ENCODE results near the gene CYBC1. TPM values are rescaled to one million over a fixed set of nuclear protein-coding genes. Genes with fewer than 3 reads are reported as not detected.
A peak's percentile ranks its signal among the peaks of the same experiment; 100 is the strongest.

Gene CYBC1
- total RNA-seq, 4 donors from 2014 or later: 45.4 to 106 (median 86.4) TPM

DNA sequence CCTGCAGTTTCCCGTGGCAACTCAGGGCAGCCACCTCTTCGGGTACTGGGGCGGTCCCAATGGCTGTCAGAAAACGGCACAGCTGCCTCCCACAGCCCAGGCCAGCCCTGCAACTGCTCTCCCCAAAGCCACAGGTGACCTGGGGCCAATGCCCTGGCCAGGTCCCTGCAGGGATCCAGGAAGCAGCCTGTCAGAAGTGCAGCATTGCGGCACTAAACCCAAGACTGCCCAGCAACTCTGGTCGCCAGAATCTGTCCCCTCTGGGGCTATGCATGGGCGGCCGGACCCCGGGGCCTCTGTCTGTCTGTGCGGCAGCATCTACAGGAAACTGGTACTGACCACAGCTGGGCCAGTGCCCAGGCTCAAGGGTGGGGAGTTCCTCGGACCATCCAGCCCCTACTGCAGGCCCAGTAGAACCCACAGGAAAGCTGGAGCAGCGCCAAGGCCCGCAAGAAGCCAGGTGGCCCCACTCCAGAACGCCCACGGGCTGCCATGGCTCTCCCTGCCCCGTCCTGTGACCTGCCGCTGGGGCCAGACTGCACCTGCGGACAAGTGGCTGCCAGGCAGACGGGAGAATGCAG lies 5.5 kb downstream of the CYBC1 start:
- WGBS, 2 donors: 27 to 52% methylated on average over 3 to 14 of the region's 19 CpGs
- peak overlapping the region; percentile 63 to 84 (median 70) for H3K27ac ChIP-seq
- no peak overlapping the region for H3K4me3 ChIP-seq
- no peak for TF ChIP-seq EP300 (IDR thresholded peaks at IDR 0.05)
- TF ChIP-seq POLR2A (IDR thresholded peaks at IDR 0.05): no peak
- TF ChIP-seq, protein P1, sequence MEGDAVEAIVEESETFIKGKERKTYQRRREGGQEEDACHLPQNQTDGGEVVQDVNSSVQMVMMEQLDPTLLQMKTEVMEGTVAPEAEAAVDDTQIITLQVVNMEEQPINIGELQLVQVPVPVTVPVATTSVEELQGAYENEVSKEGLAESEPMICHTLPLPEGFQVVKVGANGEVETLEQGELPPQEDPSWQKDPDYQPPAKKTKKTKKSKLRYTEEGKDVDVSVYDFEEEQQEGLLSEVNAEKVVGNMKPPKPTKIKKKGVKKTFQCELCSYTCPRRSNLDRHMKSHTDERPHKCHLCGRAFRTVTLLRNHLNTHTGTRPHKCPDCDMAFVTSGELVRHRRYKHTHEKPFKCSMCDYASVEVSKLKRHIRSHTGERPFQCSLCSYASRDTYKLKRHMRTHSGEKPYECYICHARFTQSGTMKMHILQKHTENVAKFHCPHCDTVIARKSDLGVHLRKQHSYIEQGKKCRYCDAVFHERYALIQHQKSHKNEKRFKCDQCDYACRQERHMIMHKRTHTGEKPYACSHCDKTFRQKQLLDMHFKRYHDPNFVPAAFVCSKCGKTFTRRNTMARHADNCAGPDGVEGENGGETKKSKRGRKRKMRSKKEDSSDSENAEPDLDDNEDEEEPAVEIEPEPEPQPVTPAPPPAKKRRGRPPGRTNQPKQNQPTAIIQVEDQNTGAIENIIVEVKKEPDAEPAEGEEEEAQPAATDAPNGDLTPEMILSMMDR (IDR thresholded peaks at IDR 0.05): no peak
- no peaks in the 10 kb centered on the region for H3K9me3 ChIP-seq
- DNase-seq (ENCODE audit: low spot score in 2 of 2): no peak
- H3K27me3 ChIP-seq: no peaks in the 10 kb centered on the region
- peaks cover 0 to 63% (median 23%) of the 10 kb centered on the region in 4 donors for H3K4me1 ChIP-seq
- peaks cover 0 to 72% (median 0%) of the 10 kb centered on the region in 3 donors for H3K36me3 ChIP-seq

GRCh38 chr17:82444284-82444893 lies 6.2 kb downstream of the CYBC1 start:
- WGBS, 2 donors: 83 to 88% methylated on average over 25 to 35 of the region's 35 CpGs
- Histone ChIP-seq H3K36me3 (peaks cover 0 to 78% (median 0%) of the 10 kb centered on the region in 3 donors), H3K9me3 (no peaks in the 10 kb centered on the region), H3K4me3 (no peak overlapping the region), H3K27ac (peak overlapping the region; percentile 63 to 84 (median 70)), H3K4me1 (peaks cover 0 to 56% (median 18%) of the 10 kb centered on the region in 4 donors), H3K27me3 (no peaks in the 10 kb centered on the region)
- DNase-seq (ENCODE audit: low spot score in 2 of 2): no peak
- TF ChIP-seq, protein P1 (IDR thresholded peaks at IDR 0.05): no peak
- TF ChIP-seq EP300 (IDR thresholded peaks at IDR 0.05) (no peak), POLR2A (IDR thresholded peaks at IDR 0.05) (no peak)

DNA sequence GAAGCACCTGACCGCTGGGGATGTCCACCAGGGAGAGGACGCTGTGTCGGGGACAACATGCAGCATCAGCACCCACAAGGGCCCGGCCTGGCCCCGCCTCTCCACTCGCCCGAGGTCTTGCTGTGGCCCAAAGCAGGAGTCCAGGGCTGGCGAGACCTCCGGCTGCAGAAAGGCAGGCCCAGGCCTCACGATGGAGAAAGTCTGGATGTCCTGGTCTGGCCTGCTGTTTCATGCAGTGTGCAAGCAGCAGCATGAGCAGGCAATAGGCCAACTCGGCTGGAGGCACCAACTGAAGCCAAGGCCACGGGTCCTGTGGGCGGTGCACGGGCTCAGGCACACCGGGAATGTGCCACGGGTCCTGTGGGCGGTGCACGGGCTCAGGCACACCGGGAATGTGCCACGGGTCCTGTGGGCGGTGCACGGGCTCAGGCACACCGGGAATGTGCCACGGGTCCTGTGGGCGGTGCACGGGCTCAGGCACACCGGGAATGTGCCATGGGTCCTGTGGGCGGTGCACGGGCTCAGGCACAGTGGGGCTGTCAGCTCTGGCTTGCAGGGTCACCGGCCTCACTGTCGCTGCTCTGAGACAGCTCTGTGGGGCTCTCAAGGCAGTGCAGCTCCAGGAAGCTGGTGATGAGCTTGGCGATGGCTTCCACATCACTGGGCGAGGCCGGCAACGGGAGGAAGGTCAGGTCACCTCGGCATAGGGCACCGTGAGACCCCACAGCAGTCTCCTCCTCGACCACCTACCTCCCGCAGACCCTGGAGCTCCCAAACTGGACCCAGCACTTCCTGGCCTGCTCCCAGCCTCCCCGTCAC lies 6.9 kb downstream of the CYBC1 start:
- no peak for DNase-seq (ENCODE audit: low spot score in 2 of 2)
- H3K36me3 ChIP-seq: peaks cover 0 to 86% (median 0%) of the 10 kb centered on the region in 3 donors

GRCh38 chr17:82442643-82443464 lies 7.7 kb downstream of the CYBC1 start:
- H3K9me3 ChIP-seq: no peaks in the 10 kb centered on the region
- no peaks in the 10 kb centered on the region for H3K27me3 ChIP-seq
- no peak for TF ChIP-seq EP300 (IDR thresholded peaks at IDR 0.05)
- no peak for TF ChIP-seq POLR2A (IDR thresholded peaks at IDR 0.05)
- TF ChIP-seq, protein P1 (IDR thresholded peaks at IDR 0.05): no peak
- H3K27ac ChIP-seq: peak overlapping the region; percentile 52 to 86 (median 86)
- no peak overlapping the region for H3K4me3 ChIP-seq
- DNase-seq (ENCODE audit: low spot score in 2 of 2): no peak
- WGBS, 2 donors: 74 to 79% methylated on average over 23 to 27 of the region's 28 CpGs
- peaks cover 0 to 92% (median 0%) of the 10 kb centered on the region in 3 donors for H3K36me3 ChIP-seq
- H3K4me1 ChIP-seq: peaks cover 0 to 49% (median 12%) of the 10 kb centered on the region in 4 donors

More for the DNA sequence above, 6.9 kb downstream of the CYBC1 start:
- Histone ChIP-seq H3K4me1 (peaks cover 0 to 49% (median 12%) of the 10 kb centered on the region in 4 donors), H3K27ac (peak overlapping the region; percentile 64 to 86 (median 86)), H3K27me3 (no peaks in the 10 kb centered on the region), H3K9me3 (no peaks in the 10 kb centered on the region), H3K4me3 (no peak overlapping the region)
- TF ChIP-seq EP300 (IDR thresholded peaks at IDR 0.05) (peak; percentile 17 to 53), POLR2A (IDR thresholded peaks at IDR 0.05) (peak in 1 of 2 donors; percentile 22)
- TF ChIP-seq, protein P1 (IDR thresholded peaks at IDR 0.05): no peak
- WGBS, 2 donors: 66 to 75% methylated on average over 11 to 19 of the region's 40 CpGs

Measured in tibial nerve (tissue), 4 donors.